HG02970 (cell line): ENCODE measurements around the gene PTPRM.

Source experiments
- ATAC-seq: cut with Tn5 transposase; IDR thresholded peaks from one replicate; pipeline ENCODE4 v1.9.1; 2021; ENCODE audit warnings: mild to moderate bottlenecking, moderate library complexity, moderate number of reproducible peaks; ENCODE audit not compliant: unreplicated experiment, low FRiP score

Gene PTPRM

DNA sequence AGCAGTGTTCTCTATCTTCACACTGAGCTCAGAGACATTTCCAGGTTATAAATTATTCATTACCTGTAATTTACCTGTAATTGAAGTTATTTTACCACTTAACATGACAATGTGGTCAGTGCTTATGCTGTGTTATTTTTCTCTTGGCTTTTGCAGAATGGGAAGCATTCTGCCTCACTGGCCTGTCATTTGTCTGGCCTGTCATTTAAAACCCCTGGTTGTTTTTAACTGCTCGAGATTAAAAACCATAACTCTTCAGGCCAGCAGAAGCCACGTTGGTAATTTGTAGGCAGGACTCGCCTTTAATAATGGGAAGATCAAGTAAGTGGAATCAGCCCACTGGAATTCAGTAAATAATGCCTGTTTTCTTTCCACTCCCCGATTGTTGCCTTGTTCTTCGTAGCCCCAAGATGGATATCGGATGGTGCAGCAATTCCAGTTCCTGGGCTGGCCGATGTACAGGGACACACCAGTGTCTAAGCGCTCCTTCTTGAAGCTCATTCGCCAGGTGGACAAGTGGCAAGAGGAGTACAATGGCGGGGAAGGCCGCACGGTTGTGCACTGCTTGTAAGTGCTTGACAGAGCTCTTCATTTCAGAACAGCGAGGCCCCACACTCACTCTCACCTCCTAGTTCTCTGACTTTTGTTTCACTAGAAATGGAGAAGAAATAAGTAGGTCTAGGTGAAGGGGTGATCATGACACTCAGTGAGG lies 819.7 kb downstream of the PTPRM start:
- no peak for ATAC-seq

DNA sequence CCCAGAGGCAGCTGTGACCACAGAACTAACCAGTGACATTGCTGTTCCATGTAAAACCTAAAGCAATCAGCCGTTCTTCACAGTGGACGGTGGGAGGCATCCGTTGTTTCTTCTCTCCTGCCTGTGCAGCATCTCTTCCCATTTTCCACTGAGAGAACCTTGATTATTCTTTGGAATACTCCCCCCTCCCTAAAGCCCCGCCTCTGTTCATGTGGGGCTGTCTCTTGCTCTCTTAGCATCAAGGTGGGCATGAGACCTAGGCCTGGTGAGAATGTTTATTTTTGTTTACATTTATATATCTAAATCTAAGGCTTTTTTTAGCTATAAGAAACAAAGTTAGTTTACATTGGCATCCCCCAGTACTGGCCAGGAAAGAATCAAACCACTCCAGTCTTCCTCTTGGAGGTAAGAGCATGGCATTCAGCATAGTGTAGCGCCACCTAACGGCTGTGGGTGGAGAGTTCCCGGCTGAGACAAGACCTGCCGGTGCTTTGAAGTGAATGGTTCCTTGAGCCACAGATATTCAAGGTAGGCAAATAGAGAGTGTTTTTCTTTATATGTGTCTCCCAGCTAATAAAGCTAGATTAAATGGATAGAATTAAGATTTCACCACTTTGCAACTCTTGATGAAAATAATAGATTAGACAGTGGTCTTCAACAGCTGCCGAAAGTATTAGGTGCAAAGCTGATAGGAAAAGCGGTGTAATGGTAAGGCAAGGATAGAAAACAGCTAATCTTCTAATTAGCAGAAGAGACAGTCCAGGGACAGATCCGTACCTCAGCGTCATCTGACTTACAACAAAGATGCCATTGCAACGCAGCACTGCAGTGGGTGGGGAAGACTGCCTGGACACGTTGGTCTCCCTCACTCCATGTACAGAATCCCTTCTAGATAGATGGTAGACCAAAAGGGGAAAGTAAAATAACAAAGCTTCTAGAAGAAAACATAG lies 822.5 kb downstream of the PTPRM start:
- no peak for ATAC-seq

DNA sequence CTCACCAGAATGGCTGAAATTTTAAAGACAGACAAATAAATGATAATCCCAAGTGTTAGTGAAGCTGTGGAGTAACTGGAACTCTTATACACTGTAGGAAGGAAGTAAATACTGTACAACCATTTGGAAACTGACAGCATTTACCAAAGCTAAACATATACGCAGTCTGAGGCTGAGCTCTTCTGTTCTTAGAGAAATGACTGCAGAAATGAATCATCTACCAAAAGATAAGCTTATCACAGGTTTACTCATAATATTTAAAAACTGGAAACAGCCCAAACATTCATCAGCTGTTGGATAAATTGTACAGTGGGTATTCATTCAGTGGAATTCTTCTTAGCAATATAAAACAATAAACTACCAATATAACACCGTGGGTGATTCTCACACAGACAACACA lies 824.0 kb downstream of the PTPRM start:
- ATAC-seq = no peak

- no peak for ATAC-seq
Measured at GRCh38 chr18:8396254-8396653, 829.1 kb downstream of the PTPRM start.

DNA sequence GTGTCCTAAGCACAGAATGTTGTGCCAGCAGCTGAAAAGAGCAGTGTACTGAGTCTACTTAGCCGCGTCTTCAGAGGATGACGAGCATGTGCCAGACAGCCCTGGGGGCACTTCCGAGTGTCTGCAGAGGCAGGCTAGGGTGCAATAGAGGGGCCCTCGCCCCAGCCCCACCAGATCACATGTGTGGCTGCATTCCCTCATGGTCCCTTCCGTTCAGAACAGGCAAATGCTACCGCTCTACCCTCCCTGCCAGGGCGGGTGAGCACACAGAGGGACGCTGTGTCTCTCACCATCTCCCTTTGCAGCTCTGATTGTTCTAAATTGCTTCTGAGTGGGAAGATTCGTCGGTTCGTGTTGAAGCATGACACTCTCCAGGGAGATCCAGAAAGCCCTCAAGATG lies 829.9 kb downstream of the PTPRM start:
- ATAC-seq = no peak

GRCh38 chr18:8399138-8399537 lies 832.0 kb downstream of the PTPRM start:
- ATAC-seq = no peak

GRCh38 chr18:8400193-8400752 lies 833.2 kb downstream of the PTPRM start:
- ATAC-seq = no peak

- no peak for ATAC-seq
Measured at GRCh38 chr18:8400825-8401224, 833.7 kb downstream of the PTPRM start.

- no peak for ATAC-seq
Measured at GRCh38 chr18:8401606-8402005, 834.5 kb downstream of the PTPRM start.

DNA sequence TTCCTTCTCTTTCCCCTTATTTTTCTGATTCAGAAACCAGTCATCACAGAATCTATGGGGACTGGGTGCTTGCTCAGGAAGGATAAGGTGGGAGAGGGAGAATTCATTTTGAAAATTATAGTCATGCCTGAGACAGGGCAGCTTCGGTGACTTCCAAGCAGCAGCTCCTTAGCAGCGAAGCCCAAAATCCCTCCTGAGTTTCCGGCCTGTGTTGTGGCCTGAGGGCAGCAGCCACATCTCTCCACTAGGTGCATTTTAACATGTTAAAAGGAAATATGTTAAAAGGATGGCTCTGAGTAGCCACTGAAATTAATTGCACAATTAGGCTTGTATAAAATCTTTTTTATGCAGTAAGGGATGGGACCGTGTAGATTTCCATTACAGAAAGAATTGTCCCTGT lies 835.1 kb downstream of the PTPRM start:
- no peak for ATAC-seq

- ATAC-seq = no peak
Measured at GRCh38 chr18:8403713-8404112, 836.6 kb downstream of the PTPRM start.

- no peak for ATAC-seq
Measured at GRCh38 chr18:8406186-8406867, 839.2 kb downstream of the PTPRM start.

- no peak for ATAC-seq
Measured at GRCh38 chr18:8406868-8407250, 839.7 kb downstream of the PTPRM start.

DNA sequence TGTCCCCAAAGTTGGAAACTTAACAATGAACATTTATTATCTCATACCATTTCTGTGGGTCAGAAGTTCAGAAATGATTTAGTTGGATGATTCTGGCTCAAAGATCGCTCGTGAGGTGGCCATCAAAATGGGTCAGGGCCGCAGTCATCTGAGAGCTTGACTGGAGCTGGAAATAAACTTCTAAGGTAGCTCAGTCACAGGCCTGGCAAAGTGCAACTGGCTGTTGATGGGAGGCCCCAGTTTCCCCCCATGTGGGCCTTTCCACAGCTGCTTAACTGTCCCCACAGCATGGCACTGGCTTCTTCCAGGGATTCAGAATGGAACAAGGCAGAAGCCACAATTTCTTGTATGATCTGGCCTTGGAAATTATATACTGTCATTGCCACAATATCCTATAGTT lies 842.0 kb downstream of the PTPRM start:
- no peak for ATAC-seq

DNA sequence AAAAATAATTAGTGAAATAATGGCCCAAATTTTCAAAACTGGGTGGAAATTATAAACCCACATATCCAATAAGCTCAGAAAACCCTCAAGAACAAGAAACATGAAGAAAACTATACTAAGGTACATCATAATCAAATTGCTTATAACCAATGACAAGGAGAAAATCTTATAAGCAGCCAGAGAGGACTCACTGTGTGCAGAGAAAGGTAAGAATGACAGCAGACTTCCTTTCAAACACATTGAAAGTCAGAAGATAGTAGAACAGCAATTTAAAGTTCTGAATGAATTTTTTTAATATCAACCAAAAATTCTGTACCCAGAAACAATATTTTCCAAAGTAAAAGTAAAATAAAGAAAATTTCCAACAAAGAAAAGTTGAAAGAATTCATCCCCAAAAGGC lies 844.4 kb downstream of the PTPRM start:
- no peak for ATAC-seq

DNA sequence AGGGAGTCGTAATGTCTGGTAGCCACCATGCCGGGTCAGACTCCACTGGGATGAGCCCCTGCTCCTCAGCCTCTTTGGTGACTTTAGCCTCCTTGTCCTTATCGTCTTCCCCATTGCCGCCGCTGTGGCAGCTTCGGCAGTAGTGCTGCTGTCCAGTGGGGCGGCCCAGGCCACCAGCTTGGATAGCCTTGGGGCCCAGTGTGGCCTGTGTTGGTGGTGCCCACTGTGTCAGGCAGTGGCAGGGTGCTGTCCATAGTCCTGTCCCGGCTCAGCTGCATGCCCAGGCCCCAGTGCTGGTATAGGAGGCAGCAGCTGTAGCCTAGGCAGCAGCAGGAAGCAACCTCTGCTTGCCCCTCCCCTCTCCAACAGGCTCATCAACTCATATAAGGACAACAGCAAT lies 845.0 kb downstream of the PTPRM start:
- ATAC-seq = no peak

DNA sequence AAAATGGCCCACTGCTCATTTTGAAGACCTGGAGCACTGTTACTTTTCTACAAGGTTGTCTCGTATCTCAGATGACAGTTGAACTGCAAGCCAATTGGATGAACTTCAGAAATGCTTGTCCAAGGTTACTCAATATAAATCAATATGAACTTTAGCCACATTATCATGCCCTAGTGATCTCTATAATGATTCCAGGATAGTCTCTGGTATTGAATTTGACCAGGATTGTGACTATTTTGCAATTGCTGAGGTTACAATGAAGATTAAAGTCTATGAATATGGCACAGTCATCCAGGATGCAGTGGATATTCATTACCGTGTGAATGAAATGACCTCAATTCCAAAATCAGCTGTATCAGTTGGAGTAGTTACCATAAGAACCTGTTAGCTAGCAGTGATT lies 846.1 kb downstream of the PTPRM start:
- ATAC-seq = no peak

GRCh38 chr18:8413751-8414150 lies 846.6 kb downstream of the PTPRM start:
- ATAC-seq = no peak

DNA sequence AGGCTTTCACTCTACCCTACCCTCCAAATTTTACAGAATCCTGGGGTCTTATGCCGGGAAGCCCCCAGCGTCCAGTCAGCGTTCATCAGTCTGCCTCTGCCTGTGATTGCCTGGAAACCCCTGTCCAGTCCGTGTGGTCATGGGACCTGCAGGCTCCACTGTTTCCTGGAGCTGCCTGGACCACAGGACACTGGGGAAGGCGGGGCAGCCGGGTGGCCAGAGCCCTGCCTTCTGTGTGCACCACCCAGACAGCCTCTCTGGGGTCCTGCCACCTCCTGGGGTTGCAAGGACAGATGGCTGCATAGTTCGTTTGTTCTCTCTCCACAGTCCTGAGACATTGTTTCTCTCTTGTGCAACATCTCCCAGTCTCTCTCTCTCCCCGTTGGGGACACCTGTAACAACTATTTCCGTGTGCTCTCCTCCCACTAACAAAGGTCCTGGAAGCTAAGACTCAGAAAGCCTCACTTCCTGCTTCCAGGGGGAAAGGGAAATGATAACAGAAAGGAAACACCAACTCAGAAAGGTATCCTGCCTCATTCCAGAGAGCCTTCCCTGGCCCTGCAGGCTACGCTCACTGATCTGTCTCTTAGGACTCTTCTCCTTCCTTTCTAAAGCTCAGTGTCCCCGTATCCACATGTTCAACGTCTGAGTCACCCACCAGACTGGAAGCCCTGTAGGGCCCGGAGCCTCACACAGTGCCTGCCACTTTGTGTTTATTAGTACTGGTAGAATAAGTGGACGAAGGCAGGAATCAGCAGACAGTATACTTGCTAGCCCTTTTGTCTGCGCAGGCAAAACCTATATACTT lies 849.3 kb downstream of the PTPRM start:
- no peak for ATAC-seq

DNA sequence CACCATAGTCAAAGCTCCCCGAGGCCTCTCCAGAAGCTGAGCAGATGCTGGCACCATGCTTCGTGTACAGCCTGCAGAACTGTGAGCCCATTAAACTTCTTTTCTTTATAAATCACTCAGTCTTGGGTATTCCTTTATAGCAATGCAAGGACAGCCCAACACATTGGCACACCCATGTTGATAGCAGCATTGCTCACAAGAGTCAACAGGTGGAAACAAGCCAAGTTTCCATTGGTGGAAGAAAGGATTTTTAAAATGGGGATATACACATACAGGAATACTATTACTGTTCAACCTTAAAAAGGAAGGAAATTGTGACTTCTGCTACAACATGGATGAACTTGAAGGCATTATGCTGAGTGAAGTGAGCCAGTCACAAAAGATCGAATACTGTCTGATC lies 855.3 kb downstream of the PTPRM start:
- ATAC-seq = no peak
